Breast epithelium (tissue), 4 donors: Measurements from ENCODE around the gene SHB. TPM values are rescaled to one million over a fixed set of nuclear protein-coding genes. Genes with fewer than 3 reads are reported as not detected.

Experiments used
- DNase-seq, 2 donors: peaks; one replicate each; pipeline ENCODE4 v3.0.0-alpha.2; 2019; ENCODE audit warnings: low spot score in 2 of 2
- H3K27ac ChIP-seq, 2 donors: fragments of 200-600 bp; sonication (generic) in 1 of 2; one replicate each; pipeline ENCODE4 v1.5.1; 2016 to 2019; ENCODE audit warnings: mild to moderate bottlenecking in 1 of 2
- H3K27me3 ChIP-seq, 2 donors: fragments of 200-600 bp; sonication (generic) in 1 of 2; one replicate each; pipeline versions ENCODE4 v1.5.1 to v1.6.0; 2017 to 2019; ENCODE audit warnings: control low read depth in 1 of 2, mild to moderate bottlenecking in 1 of 2
- H3K36me3 ChIP-seq: fragments of 200-600 bp; one replicate; pipeline ENCODE4 v1.5.1; 2019
- H3K4me1 ChIP-seq, 2 donors: fragments of 200-600 bp; sonication (generic); one replicate each; pipeline ENCODE4 v1.5.1; 2016 to 2019; ENCODE audit warnings: control low read depth in 1 of 2
- H3K4me3 ChIP-seq, 3 donors: fragments of 200-600 bp; sonication (generic); 1 replicate in 2 of 3; 2 replicates in 1 of 3; pipeline ENCODE4 v1.5.1; 2016 to 2019; ENCODE audit warnings: mild to moderate bottlenecking in 3 of 3, moderate library complexity in 2 of 3
- H3K9me3 ChIP-seq, 2 donors: fragments of 200-600 bp; sonication (generic) in 1 of 2; one replicate each; pipeline ENCODE4 v1.5.1; 2016 to 2019; ENCODE audit warnings: control low read depth in 1 of 2
- CTCF ChIP-seq, 3 donors: fragments of 450-650 bp; IDR thresholded peaks; one replicate each; pipeline ENCODE4 v1.5.1; 2016 to 2017; ENCODE audit warnings: antibody characterized with exemption in 3 of 3, mild to moderate bottlenecking in 3 of 3, moderate library complexity in 3 of 3
- POLR2A ChIP-seq: fragments of 450-650 bp; IDR thresholded peaks from one replicate; pipeline ENCODE4 v1.6.1; 2016; ENCODE audit warnings: antibody characterized with exemption, mild to moderate bottlenecking, moderate library complexity
- POLR2AphosphoS5 ChIP-seq, 3 donors: sonication (generic); formaldehyde crosslinking; IDR thresholded peaks; one replicate each; pipeline ENCODE4 v1.6.1; 2017; ENCODE audit warnings: antibody characterized with exemption in 3 of 3
- intact Hi-C: fragments of 100-400 bp; cut with DNase I; formaldehyde crosslinking; loops from one replicate; pipeline ENCODE4 v1.15.1; 2023; ENCODE audit warnings: low total_unique reads
- total RNA-seq, 3 donors: library from RNA; depleted of rRNA; stranded (reverse); fragments of >200 nt; gene quantifications; one replicate each; pipeline ENCODE4 v1.1.0, GENCODE V29; 2016

SHB gene
- total RNA-seq, 3 donors from 2014 or later = 3.8 to 18.7 (median 17.9) TPM

GRCh38 chr9:38036359-38037084, 32.5 kb downstream of the SHB start:
- H3K27me3 ChIP-seq = no peaks in the 10 kb centered on the region
- no peak overlapping the region for H3K4me3 ChIP-seq
- intact Hi-C loops = no loop called here
- peak in 1 of 2 donors; percentile 81 for DNase-seq
- no peak for TF ChIP-seq CTCF (IDR thresholded peaks at IDR 0.05)
- peak in 2 of 3 donors; percentile 28 to 46 for TF ChIP-seq POLR2AphosphoS5 (IDR thresholded peaks at IDR 0.05)
- H3K36me3 ChIP-seq = no peaks in the 10 kb centered on the region
- no peak overlapping the region for H3K27ac ChIP-seq
- H3K4me1 ChIP-seq = no peaks in the 10 kb centered on the region
- H3K9me3 ChIP-seq = no peaks in the 10 kb centered on the region

- Histone ChIP-seq H3K4me1 (no peaks in the 10 kb centered on the region), H3K27ac (no peak overlapping the region)
Measured at GRCh38 chr9:38035873-38036272, 33.2 kb downstream of the SHB start.

GRCh38 chr9:38033941-38034340, 35.1 kb downstream of the SHB start:
- H3K27ac ChIP-seq = no peak overlapping the region
- DNase-seq = no peak
- H3K9me3 ChIP-seq = no peaks in the 10 kb centered on the region
- no peak for TF ChIP-seq POLR2AphosphoS5 (IDR thresholded peaks at IDR 0.05)
- no peak for TF ChIP-seq CTCF (IDR thresholded peaks at IDR 0.05)
- no peak for TF ChIP-seq POLR2A
- no peaks in the 10 kb centered on the region for H3K36me3 ChIP-seq
- no peak overlapping the region for H3K4me3 ChIP-seq
- H3K27me3 ChIP-seq = no peaks in the 10 kb centered on the region
- no peaks in the 10 kb centered on the region for H3K4me1 ChIP-seq
- intact Hi-C loops = no loop called here

More at GRCh38 chr9:38035873-38036272, 33.2 kb downstream of the SHB start:
- Histone ChIP-seq H3K27me3 (no peaks in the 10 kb centered on the region), H3K36me3 (no peaks in the 10 kb centered on the region), H3K4me3 (no peak overlapping the region), H3K9me3 (no peaks in the 10 kb centered on the region)
- DNase-seq = no peak
- intact Hi-C loops = no loop called here
- no peak for TF ChIP-seq POLR2AphosphoS5 (IDR thresholded peaks at IDR 0.05)
- TF ChIP-seq POLR2A = no peak
- no peak for TF ChIP-seq CTCF (IDR thresholded peaks at IDR 0.05)

GRCh38 chr9:38032266-38033110, 36.5 kb downstream of the SHB start:
- intact Hi-C loops = no loop called here
- Histone ChIP-seq H3K4me3 (no peak overlapping the region), H3K27me3 (no peaks in the 10 kb centered on the region), H3K36me3 (no peaks in the 10 kb centered on the region), H3K9me3 (no peaks in the 10 kb centered on the region), H3K4me1 (no peaks in the 10 kb centered on the region), H3K27ac (peak overlapping the region; percentile 0 to 56)
- DNase-seq = no peak
- TF ChIP-seq POLR2AphosphoS5 (IDR thresholded peaks at IDR 0.05) = peak in 1 of 3 donors; percentile 9
- no peak for TF ChIP-seq POLR2A

GRCh38 chr9:38031594-38031993, 37.4 kb downstream of the SHB start:
- no peaks in the 10 kb centered on the region for H3K9me3 ChIP-seq
- no peak overlapping the region for H3K4me3 ChIP-seq
- no peaks in the 10 kb centered on the region for H3K27me3 ChIP-seq
- DNase-seq = no peak
- H3K27ac ChIP-seq = peak overlapping the region in 1 of 2 donors; percentile 56
- TF ChIP-seq CTCF (IDR thresholded peaks at IDR 0.05) (no peak), POLR2AphosphoS5 (IDR thresholded peaks at IDR 0.05) (no peak), POLR2A (no peak)
- intact Hi-C loops = no loop called here
- H3K4me1 ChIP-seq = peaks cover 7 to 8% of the 10 kb centered on the region in 2 donors
- H3K36me3 ChIP-seq = no peaks in the 10 kb centered on the region
